ENCODE results near the gene KRTAP10-11.

KRTAP10-11 gene

GRCh38 chr21:44644878-44645277, 1.3 kb upstream of the KRTAP10-11 start:
- TF ChIP-seq CTCF (IDR thresholded peaks at IDR 0.05; ENCODE audit: low read depth, low read length, missing control alignments) = no peak
- DNase-seq (ENCODE audit: low read depth) = no peak
- no peak overlapping the region for H3K4me3 ChIP-seq (ENCODE audit: low read depth, low read length)

GRCh38 chr21:44647222-44647552, 973 bp downstream of the KRTAP10-11 start:
- no peak overlapping the region for H3K4me3 ChIP-seq (ENCODE audit: low read depth, low read length)
- no peak for TF ChIP-seq CTCF (IDR thresholded peaks at IDR 0.05; ENCODE audit: low read depth, low read length, missing control alignments)
- no peak for DNase-seq (ENCODE audit: low read depth)

GRCh38 chr21:44648557-44649311, 2.5 kb downstream of the KRTAP10-11 start:
- TF ChIP-seq CTCF (IDR thresholded peaks at IDR 0.05; ENCODE audit: low read depth, low read length, missing control alignments) = no peak
- H3K4me3 ChIP-seq (ENCODE audit: low read depth, low read length) = no peak overlapping the region
- no peak for DNase-seq (ENCODE audit: low read depth)

DNA sequence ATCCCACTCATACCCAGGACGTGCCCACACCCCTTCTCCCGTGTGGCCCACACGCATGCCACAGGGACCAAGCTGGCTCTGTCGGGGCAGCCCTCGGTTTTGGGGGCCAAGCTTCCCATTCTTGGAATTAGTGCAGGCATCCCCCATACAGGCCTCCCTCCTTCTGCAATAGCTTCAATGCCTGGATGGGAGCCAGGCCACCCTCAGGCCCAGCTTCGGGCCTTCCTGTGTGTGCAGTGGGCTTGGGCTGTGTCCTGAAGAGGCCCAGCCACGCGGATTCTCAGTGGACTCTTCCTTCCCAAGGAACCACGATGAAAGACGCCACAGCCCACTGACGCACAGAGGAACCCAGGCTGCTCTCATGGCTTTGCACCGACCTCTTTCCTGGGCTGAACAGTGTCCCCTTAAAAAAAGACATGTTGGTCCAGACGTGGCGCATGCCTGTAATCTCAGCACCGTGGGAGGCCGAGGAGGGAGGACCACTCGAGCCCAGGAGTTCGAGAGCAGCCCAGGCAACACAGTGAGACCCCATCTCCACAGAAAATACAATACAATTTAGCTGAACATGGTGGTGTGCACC, 3.4 kb downstream of the KRTAP10-11 start:
- DNase-seq (ENCODE audit: low read depth) = no peak
- no peak overlapping the region for H3K4me3 ChIP-seq (ENCODE audit: low read depth, low read length)
- no peak for TF ChIP-seq CTCF (IDR thresholded peaks at IDR 0.05; ENCODE audit: low read depth, low read length, missing control alignments)

- DNase-seq (ENCODE audit: low read depth) = no peak
- no peak overlapping the region for H3K4me3 ChIP-seq (ENCODE audit: low read depth, low read length)
- TF ChIP-seq CTCF (IDR thresholded peaks at IDR 0.05; ENCODE audit: low read depth, low read length, missing control alignments) = no peak
These were observed 4.2 kb downstream of the KRTAP10-11 start for GRCh38 chr21:44650265-44650972.

GRCh38 chr21:44650973-44651675, 4.9 kb downstream of the KRTAP10-11 start:
- no peak for TF ChIP-seq CTCF (IDR thresholded peaks at IDR 0.05; ENCODE audit: low read depth, low read length, missing control alignments)
- no peak overlapping the region for H3K4me3 ChIP-seq (ENCODE audit: low read depth, low read length)
- DNase-seq (ENCODE audit: low read depth) = no peak
